ENCODE measurements around the gene F10.

F10 gene

DNA sequence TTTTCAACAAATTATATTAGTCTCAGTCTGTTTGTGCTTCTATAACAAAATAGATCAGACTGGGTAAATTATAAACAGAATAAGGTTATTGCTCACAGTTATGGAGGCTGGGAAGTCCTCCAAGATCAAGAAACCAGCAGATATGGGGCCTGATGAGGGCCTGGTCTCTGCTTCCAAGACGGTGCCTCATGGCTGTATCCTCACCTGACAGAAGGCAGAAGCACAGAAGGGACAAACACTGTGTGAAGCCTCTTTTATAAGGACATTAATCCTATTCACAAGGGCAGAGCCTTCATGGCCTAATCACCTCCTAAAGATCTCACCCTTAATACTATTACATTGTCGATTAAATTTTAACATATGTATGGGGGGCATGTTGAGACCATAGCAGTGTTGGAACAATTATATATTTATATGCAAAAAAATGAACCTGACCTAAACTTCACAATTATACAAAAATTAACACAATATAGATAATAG lies 12.7 kb downstream of the F10 start:
- Histone ChIP-seq H3K9me3 (no peaks in the 10 kb centered on the region), H3K27ac (no peak overlapping the region), H3K36me3 (no peaks in the 10 kb centered on the region), H3K4me1 (ENCODE audit: control insufficient read depth in 1 of 2, insufficient read depth in 1 of 2, low read depth in 1 of 2, low read length in 1 of 2) (no peaks in the 10 kb centered on the region), H3K4me3 (ENCODE audit: low read depth in 1 of 2, low read length in 1 of 2) (no peak overlapping the region), H3K27me3 (peaks cover 59% of the 10 kb centered on the region)
- TF ChIP-seq, protein P1, sequence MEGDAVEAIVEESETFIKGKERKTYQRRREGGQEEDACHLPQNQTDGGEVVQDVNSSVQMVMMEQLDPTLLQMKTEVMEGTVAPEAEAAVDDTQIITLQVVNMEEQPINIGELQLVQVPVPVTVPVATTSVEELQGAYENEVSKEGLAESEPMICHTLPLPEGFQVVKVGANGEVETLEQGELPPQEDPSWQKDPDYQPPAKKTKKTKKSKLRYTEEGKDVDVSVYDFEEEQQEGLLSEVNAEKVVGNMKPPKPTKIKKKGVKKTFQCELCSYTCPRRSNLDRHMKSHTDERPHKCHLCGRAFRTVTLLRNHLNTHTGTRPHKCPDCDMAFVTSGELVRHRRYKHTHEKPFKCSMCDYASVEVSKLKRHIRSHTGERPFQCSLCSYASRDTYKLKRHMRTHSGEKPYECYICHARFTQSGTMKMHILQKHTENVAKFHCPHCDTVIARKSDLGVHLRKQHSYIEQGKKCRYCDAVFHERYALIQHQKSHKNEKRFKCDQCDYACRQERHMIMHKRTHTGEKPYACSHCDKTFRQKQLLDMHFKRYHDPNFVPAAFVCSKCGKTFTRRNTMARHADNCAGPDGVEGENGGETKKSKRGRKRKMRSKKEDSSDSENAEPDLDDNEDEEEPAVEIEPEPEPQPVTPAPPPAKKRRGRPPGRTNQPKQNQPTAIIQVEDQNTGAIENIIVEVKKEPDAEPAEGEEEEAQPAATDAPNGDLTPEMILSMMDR (IDR thresholded peaks at IDR 0.05), result no peak

DNA sequence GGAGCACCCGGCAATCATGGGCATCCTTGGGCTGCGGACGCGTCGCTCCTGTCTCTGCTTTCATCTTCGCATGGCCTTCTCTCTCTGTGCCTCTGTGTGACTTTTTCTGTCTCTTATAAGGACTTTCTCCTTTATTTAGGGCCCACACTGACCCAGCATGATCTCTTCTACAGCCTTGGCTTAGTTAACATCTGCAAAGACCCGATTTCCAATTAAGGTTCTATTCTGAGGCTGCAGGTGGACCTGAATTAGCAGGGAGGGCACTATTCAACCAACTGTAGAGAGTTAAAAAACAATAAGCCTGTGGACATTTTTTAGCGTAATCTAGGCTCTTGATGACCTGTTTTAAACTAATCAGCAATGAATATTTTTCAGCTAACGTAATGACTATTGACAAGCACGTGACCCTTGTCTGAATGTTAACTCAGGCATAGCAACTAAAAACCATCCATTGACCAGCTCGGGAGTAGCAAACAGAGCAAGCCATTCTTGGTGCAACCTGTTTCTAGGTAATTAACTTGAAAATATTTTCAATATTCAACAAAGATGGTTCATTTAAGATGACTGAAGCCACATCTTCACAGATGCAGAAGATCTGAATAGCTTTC lies 15.2 kb downstream of the F10 start:
- H3K27me3 ChIP-seq, result peaks cover 35% of the 10 kb centered on the region
- TF ChIP-seq, protein P1 (IDR thresholded peaks at IDR 0.05), result no peak
- no peak overlapping the region for H3K4me3 ChIP-seq (ENCODE audit: low read depth in 1 of 2, low read length in 1 of 2)
- H3K36me3 ChIP-seq, result no peaks in the 10 kb centered on the region
- H3K4me1 ChIP-seq (ENCODE audit: control insufficient read depth in 1 of 2, insufficient read depth in 1 of 2, low read depth in 1 of 2, low read length in 1 of 2), result no peaks in the 10 kb centered on the region
- no peak overlapping the region for H3K27ac ChIP-seq
- no peaks in the 10 kb centered on the region for H3K9me3 ChIP-seq

DNA sequence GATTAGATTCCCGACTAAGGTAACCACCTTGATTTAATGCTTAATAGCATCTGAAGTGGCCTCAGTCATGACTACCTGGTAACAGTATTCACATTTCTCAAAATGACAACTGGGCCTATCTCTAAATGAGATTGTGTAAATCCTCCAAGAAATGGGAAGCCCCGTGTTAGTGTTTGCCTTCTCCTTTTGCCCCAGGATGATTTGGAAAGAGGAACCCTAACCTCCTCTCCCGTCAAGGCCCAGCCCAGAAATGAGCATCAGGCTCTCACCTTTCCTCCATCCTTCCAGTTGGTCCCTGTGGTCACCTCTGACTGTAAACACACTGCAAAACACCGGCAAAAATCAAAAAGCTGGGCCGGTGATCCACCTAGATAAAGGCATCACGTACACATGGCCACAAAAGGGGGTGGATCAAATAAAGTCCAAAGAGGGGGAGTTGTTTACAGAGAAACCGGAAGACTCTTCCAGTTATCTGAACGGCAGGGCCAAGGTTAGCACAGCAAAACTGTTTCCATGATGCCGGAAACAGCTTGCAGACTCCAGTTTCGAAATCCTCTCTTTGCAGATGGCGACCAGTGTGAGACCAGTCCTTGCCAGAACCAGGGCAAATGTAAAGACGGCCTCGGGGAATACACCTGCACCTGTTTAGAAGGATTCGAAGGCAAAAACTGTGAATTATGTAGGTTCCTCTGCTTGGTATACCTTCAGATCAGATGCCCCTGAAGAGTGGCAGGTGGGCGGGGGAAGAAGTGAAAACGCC lies 16.4 kb downstream of the F10 start:
- TF ChIP-seq, protein P1 (IDR thresholded peaks at IDR 0.05), result no peak
- Histone ChIP-seq H3K27me3 (peaks cover 24% of the 10 kb centered on the region), H3K4me1 (ENCODE audit: control insufficient read depth in 1 of 2, insufficient read depth in 1 of 2, low read depth in 1 of 2, low read length in 1 of 2) (no peaks in the 10 kb centered on the region), H3K36me3 (no peaks in the 10 kb centered on the region), H3K4me3 (ENCODE audit: low read depth in 1 of 2, low read length in 1 of 2) (no peak overlapping the region), H3K27ac (no peak overlapping the region), H3K9me3 (no peaks in the 10 kb centered on the region)

DNA sequence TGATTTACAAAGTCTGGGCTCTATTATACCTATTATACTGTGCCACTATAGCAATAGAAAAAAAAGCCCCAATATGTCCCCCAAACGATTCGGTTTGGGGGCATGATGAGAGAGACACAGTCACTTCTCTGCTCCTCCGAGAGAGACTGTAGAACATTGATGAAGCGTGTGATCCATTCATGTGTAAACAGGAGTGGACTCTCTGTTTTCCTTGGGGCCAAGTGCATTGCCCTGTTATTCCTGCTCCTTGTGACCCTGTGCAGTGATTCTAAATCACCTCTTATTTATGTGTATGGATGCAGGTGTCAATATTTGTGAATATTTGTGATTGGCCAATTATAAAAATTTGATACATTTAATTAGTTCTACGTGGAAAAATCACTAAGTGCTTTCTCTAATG lies 17.0 kb downstream of the F10 start:
- H3K4me1 ChIP-seq (ENCODE audit: control insufficient read depth in 1 of 2, insufficient read depth in 1 of 2, low read depth in 1 of 2, low read length in 1 of 2), result no peaks in the 10 kb centered on the region
- no peak overlapping the region for H3K4me3 ChIP-seq (ENCODE audit: low read depth in 1 of 2, low read length in 1 of 2)
- H3K27ac ChIP-seq, result no peak overlapping the region
- H3K9me3 ChIP-seq, result no peaks in the 10 kb centered on the region
- H3K27me3 ChIP-seq, result peaks cover 18% of the 10 kb centered on the region
- TF ChIP-seq, protein P1 (IDR thresholded peaks at IDR 0.05), result no peak
- no peaks in the 10 kb centered on the region for H3K36me3 ChIP-seq

DNA sequence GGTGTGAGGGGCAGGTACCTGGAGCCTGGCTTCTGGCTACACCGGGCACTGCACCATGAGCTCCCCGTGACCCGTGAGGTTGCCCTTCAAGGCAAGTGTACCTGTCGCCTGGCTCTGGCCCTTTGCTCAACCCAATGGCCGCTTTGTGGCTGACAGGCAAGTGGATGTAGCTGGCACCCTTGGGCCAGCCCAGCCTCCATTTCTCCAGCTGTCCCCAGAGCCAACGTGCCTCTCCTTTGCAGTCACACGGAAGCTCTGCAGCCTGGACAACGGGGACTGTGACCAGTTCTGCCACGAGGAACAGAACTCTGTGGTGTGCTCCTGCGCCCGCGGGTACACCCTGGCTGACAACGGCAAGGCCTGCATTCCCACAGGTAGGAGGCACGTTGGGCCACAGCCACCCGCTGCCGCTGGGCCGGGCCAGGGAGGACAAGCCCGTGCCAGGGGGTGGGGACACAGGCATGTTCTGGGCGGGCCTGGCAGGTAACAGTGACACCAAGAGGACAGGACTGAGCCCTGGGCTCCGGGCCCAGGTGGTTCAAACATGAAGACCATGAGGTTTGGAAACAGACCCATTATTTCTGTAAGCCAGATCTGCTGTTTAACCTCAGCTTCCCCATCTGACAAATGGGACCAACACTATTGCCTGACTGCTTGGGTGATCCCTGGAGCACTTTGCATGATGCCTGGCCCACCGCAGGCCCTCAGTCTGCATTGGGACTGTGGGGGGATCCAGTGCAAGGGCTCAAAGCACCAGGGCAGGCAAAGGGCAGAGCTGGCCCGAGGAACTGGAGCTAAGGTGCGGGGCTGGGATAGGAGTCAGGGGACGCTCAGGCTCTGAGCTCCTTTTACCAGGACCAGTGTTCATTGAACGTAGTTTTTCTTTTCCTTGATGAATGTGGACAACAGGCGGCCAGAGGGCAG lies 18.3 kb downstream of the F10 start:
- no peaks in the 10 kb centered on the region for H3K36me3 ChIP-seq
- no peaks in the 10 kb centered on the region for H3K9me3 ChIP-seq
- H3K4me3 ChIP-seq (ENCODE audit: low read depth in 1 of 2, low read length in 1 of 2), result no peak overlapping the region
- TF ChIP-seq, protein P1 (IDR thresholded peaks at IDR 0.05), result no peak
- H3K27ac ChIP-seq, result no peak overlapping the region
- H3K4me1 ChIP-seq (ENCODE audit: control insufficient read depth in 1 of 2, insufficient read depth in 1 of 2, low read depth in 1 of 2, low read length in 1 of 2), result no peaks in the 10 kb centered on the region
- peaks cover 9% of the 10 kb centered on the region for H3K27me3 ChIP-seq
